Psoas muscle (tissue), 8 donors: ENCODE measurements around the gene PRDX2. TPM values are rescaled to one million over a fixed set of nuclear protein-coding genes. Genes with fewer than 3 reads are reported as not detected.

ENCODE experiments used
- ATAC-seq, 4 donors: fragments of 200-7000 bp; cut with Tn5 transposase; one replicate each; pipeline ENCODE4 v1.9.1; 2020; ENCODE audit warnings: moderate library complexity in 3 of 4, mild to moderate bottlenecking in 2 of 4
- DNase-seq, 2 donors: peaks; one replicate each; pipeline ENCODE4 v3.0.0-alpha.2; 2020
- H3K27ac ChIP-seq: fragments of 200-600 bp; one replicate; pipeline ENCODE4 v1.8.0; 2022
- H3K27me3 ChIP-seq, 3 donors: fragments of 200-600 bp in 1 of 3; one replicate each; pipeline versions ENCODE4 v1.6.1 to v1.8.0; 2013 to 2022; ENCODE audit warnings: low read length in 2 of 3, mild to moderate bottlenecking in 2 of 3, moderate library complexity in 1 of 3; ENCODE audit not compliant: insufficient read depth in 3 of 3
- H3K36me3 ChIP-seq, 2 donors: fragments of 200-600 bp in 1 of 2; one replicate each; pipeline versions ENCODE4 v1.6.1 to v1.8.0; 2013 to 2022; ENCODE audit warnings: low read depth in 1 of 2, mild to moderate bottlenecking in 1 of 2, moderate library complexity in 1 of 2; ENCODE audit not compliant: insufficient read depth in 1 of 2
- H3K4me1 ChIP-seq: fragments of 200-600 bp; one replicate; pipeline ENCODE4 v1.8.0; 2022
- H3K4me3 ChIP-seq: fragments of 200-600 bp; one replicate; pipeline ENCODE4 v1.8.0; 2022; ENCODE audit warnings: mild to moderate bottlenecking
- H3K9me3 ChIP-seq: fragments of 200-600 bp; one replicate; pipeline ENCODE4 v1.8.0; 2022
- WGBS, 3 donors: extraction: QIAGEN DNeasy Blood & Tissue Kit; methylation state at CpG; one replicate each; pipeline versions ENCODE4 v1.1.6 to v1.1.7; 2013; 5-methylcytosine and 5-hydroxymethylcytosine counted together
- intact Hi-C, 2 donors: fragments of 100-400 bp; cut with DNase I; formaldehyde crosslinking; loops; one replicate each; pipeline versions ENCODE4 v1.11.0 to v1.14.2; 2022
- polyA plus RNA-seq, 3 donors: library from polyadenylated mRNA; stranded (reverse); fragments of 200-250 nt; gene quantifications; one replicate each; pipeline ENCODE4 v1.2.3, GENCODE V29; 2013
- total RNA-seq, 4 donors: library from RNA; stranded (reverse); fragmentation: NEBNext Ultra II Directional in 2 of 4; extraction: Animal tissue kit (Norgen Biotek cat#: 25700) in 2 of 4; gene quantifications; one replicate each; pipeline versions ENCODE4 v1.2.1 to v1.2.4, GENCODE V29; 2021 to 2023
- TF ChIP-seq, protein P1 (sequence below): fragments of 200-600 bp; IDR thresholded peaks from one replicate; pipeline ENCODE4 v1.8.0; 2022; ENCODE audit warnings: antibody characterized with exemption
- donor health status: healthy with polysubstance abuse.
- donor health status: DM: no; HTN: no; CAD: no; lungs with moderate emphysema.
- donor health status: Bipolar disorder and iron deficiency.
- donor health status: healthy.
- donor health status: DM: yes; HTN: yes; CAD: no.
- donor health status: DM: no; HTN: no; CAD: no.
- donor health status: DM: no; HTN: no; CAD: no.
- donor health status: DM: yes; HTN: yes; CAD: no.

PRDX2 gene
- total and polyA plus RNA-seq, 7 donors, result 273 to 535 (median 396) TPM

GRCh38 chr19:12796146-12797071 is 5.2 kb downstream of the PRDX2 start:
- TF ChIP-seq, protein P1, sequence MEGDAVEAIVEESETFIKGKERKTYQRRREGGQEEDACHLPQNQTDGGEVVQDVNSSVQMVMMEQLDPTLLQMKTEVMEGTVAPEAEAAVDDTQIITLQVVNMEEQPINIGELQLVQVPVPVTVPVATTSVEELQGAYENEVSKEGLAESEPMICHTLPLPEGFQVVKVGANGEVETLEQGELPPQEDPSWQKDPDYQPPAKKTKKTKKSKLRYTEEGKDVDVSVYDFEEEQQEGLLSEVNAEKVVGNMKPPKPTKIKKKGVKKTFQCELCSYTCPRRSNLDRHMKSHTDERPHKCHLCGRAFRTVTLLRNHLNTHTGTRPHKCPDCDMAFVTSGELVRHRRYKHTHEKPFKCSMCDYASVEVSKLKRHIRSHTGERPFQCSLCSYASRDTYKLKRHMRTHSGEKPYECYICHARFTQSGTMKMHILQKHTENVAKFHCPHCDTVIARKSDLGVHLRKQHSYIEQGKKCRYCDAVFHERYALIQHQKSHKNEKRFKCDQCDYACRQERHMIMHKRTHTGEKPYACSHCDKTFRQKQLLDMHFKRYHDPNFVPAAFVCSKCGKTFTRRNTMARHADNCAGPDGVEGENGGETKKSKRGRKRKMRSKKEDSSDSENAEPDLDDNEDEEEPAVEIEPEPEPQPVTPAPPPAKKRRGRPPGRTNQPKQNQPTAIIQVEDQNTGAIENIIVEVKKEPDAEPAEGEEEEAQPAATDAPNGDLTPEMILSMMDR, result peak; percentile 93
- Histone ChIP-seq H3K27ac (peak overlapping the region; percentile 19), H3K4me3 (no peak overlapping the region), H3K27me3 (no peaks in the 10 kb centered on the region), H3K4me1 (peaks cover 17% of the 10 kb centered on the region), H3K36me3 (peaks cover 0 to 31% of the 10 kb centered on the region in 2 donors), H3K9me3 (no peaks in the 10 kb centered on the region)
- peak in 2 of 4 donors; percentile 28 to 40 for ATAC-seq
- intact Hi-C loops, result loop anchor here (1.0 to 5.0 kb wide), 4 partner anchors 19 to 74 kb away; partner anchors contain the start of gene TNPO2 (in 1 of the 2)
- peak; percentile 71 to 85 for DNase-seq
- WGBS, 3 donors, result 11 to 17% (median 11%) methylated on average over 18 of the region's 18 CpGs

DNA sequence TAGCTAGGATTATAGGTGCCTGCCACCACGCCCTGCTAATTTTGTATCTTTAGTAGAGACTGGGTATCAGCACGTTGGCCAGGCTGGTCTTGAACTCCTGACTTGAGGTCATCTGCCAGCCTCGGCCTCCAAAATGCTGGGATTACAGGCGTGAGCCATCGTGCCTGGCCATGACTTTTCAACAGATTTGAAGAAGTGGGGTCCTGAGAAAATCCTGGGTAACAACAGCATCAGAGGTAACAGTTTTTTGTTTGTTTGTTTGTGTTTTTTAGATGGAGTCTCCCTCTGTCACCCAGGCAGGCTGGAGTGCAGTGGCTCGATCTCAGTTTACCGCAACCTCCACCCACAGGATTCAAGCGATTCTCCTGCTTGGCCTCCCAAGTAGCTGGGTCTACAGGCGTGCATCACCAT is 6.6 kb downstream of the PRDX2 start:
- peaks cover 10% of the 10 kb centered on the region for H3K4me1 ChIP-seq
- H3K27ac ChIP-seq, result peak overlapping the region; percentile 99
- no peaks in the 10 kb centered on the region for H3K9me3 ChIP-seq
- peaks cover 0 to 23% of the 10 kb centered on the region in 2 donors for H3K36me3 ChIP-seq
- no peaks in the 10 kb centered on the region for H3K27me3 ChIP-seq
- intact Hi-C loops, result loop anchor here (5.0 kb wide), 2 partner anchors 33 to 73 kb away; partner anchors contain the start of gene TNPO2 (in 1 of the 2)
- TF ChIP-seq, protein P1, result no peak
- ATAC-seq (no peak), DNase-seq (peak in 1 of 2 donors; percentile 19)
- 89 to 94% (median 91%) methylated on average over 9 of the region's 9 CpGs for WGBS, 3 donors
- H3K4me3 ChIP-seq, result no peak overlapping the region

- peaks cover 0 to 17% of the 10 kb centered on the region in 2 donors for H3K36me3 ChIP-seq
- H3K4me3 ChIP-seq, result peak overlapping the region; percentile 99
- no peaks in the 10 kb centered on the region for H3K9me3 ChIP-seq
- TF ChIP-seq, protein P1, result no peak
- H3K4me1 ChIP-seq, result peaks cover 10% of the 10 kb centered on the region
- intact Hi-C loops, result no loop called here
- peak overlapping the region; percentile 99 for H3K27ac ChIP-seq
- DNase-seq (no peak), ATAC-seq (no peak)
- 70 to 75% (median 71%) methylated on average over 7 of the region's 7 CpGs for WGBS, 3 donors
- H3K27me3 ChIP-seq, result no peaks in the 10 kb centered on the region
Observed at GRCh38 chr19:12794196-12794941, 7.2 kb downstream of the PRDX2 start.

DNA sequence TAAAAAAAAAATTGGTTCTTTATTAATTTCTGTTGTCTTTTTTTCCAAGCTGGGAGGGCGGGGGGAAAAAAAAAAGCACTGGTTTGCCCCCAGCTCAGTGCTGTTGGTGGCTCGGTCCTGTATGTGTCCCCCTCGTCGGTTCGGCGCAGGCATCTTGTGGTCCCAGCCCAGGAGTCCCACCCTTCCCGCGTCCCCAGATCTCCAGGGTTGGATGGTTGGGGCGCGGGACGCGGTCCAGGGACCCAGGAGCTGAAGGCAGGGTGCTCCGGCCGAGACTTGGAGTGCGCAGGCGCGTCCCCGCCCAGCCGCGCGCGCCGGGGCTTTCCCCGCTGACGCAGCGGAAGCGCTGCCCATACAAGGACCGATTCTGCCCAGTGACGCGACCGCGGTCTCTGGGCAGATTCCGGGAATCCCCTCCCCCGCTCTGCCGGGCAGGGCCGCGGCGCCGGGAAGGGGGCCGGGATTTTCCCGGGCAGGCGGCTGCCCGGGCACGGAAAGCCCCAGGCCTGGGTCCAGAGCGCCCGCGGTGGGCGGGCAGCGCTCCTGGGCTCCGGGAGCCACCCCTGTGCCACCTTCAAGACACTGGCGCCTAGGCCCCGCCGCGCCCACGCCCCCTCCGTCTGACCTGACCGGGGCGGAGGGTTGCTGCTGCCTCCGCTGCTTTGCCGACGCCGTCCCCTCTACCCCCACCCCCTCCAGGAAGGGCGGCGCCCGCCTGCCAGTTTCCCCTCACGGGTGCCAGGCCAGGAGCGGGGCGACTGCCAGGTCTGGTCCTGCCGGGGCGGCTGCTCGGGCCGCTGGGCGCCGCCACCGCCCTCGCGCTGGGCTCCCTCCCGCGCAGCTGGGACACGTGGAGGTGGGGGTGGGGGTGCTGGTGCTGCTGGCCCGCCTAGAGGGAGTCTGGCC is 8.1 kb downstream of the PRDX2 start:
- H3K27ac ChIP-seq, result peak overlapping the region; percentile 99
- peak overlapping the region; percentile 99 for H3K4me3 ChIP-seq
- WGBS, 3 donors, result 0% methylated on average over 57 to 81 of the region's 81 CpGs
- TF ChIP-seq, protein P1, result no peak
- no peaks in the 10 kb centered on the region for H3K9me3 ChIP-seq
- H3K36me3 ChIP-seq, result peaks cover 0 to 9% of the 10 kb centered on the region in 2 donors
- intact Hi-C loops, result no loop called here
- H3K27me3 ChIP-seq, result no peaks in the 10 kb centered on the region
- H3K4me1 ChIP-seq, result peaks cover 16% of the 10 kb centered on the region
- peak; percentile 58 to 73 (median 66) for ATAC-seq
- peak; percentile 94 to 97 for DNase-seq
